DND-41 (cell line): Measurements from ENCODE around the gene USPL1.
"Not testable (repeated sequence)": the region's sequence is repeated elsewhere in the genome, so short reads cannot be mapped to it uniquely, and the experiment has no call there.

Experiments used
- ATAC-seq: fragments of 200-7000 bp; cut with Tn5 transposase; 3 replicates; pipeline ENCODE4 v1.9.1; 2021; ENCODE audit warnings: low read depth; ENCODE audit not compliant: insufficient read depth
- DNase-seq: peaks from one replicate; pipeline ENCODE4 v3.0.0-alpha.2; 2020
- H2AFZ ChIP-seq: 2 replicates; pipeline ENCODE4 v1.6.0; 2012; ENCODE audit warnings: low read depth, low read length
- H3K27ac ChIP-seq: 2 replicates; pipeline ENCODE4 v1.5.1; 2012; ENCODE audit warnings: low read length, inconsistent platforms
- H3K27me3 ChIP-seq: fragments of 200-600 bp; sonication (generic); 2 replicates; pipeline ENCODE4 v1.6.0; 2012; ENCODE audit warnings: low read length, mild to moderate bottlenecking, inconsistent platforms; ENCODE audit not compliant: insufficient read depth, poor library complexity
- H3K36me3 ChIP-seq: 2 replicates; pipeline ENCODE4 v1.5.1; 2012; ENCODE audit warnings: low read length, inconsistent platforms; ENCODE audit not compliant: insufficient read depth
- H3K4me1 ChIP-seq: 2 replicates; pipeline ENCODE4 v1.5.1; 2012; ENCODE audit warnings: mild to moderate bottlenecking, low read length; ENCODE audit not compliant: insufficient read depth
- H3K4me2 ChIP-seq: 2 replicates; pipeline ENCODE4 v1.6.0; 2012; ENCODE audit warnings: mild to moderate bottlenecking, moderate library complexity, low read length, inconsistent platforms; ENCODE audit not compliant: insufficient read depth
- H3K4me3 ChIP-seq, 2 experiments: fragments of 200-600 bp in 1 of 2; shearing (Covaris generic) in 1 of 2; 2 replicates each; pipeline ENCODE4 v1.5.1; 2012 to 2016; ENCODE audit warnings: inconsistent platforms in 2 of 2, low read length in 2 of 2, mild to moderate bottlenecking in 2 of 2, low read depth in 1 of 2, moderate library complexity in 1 of 2
- H3K79me2 ChIP-seq: 2 replicates; pipeline ENCODE4 v1.6.0; 2012; ENCODE audit warnings: low read length, inconsistent platforms; ENCODE audit not compliant: insufficient read depth
- H3K9ac ChIP-seq: 2 replicates; pipeline ENCODE4 v1.6.0; 2012; ENCODE audit warnings: low read depth, mild to moderate bottlenecking, inconsistent platforms, low read length, moderate library complexity
- H3K9me3 ChIP-seq: 2 replicates; pipeline ENCODE4 v1.5.1; 2012; ENCODE audit warnings: low read length, moderate library complexity, mild to moderate bottlenecking, inconsistent platforms; ENCODE audit not compliant: insufficient read depth, severe bottlenecking
- H4K20me1 ChIP-seq: 2 replicates; pipeline ENCODE4 v1.6.0; 2012; ENCODE audit warnings: low read length; ENCODE audit not compliant: insufficient read depth
- CTCF ChIP-seq: IDR thresholded peaks from 2 replicates; pipeline ENCODE4 v1.5.1; 2012; ENCODE audit warnings: borderline replicate concordance, low read length, moderate library complexity, mild to moderate bottlenecking; ENCODE audit not compliant: poor library complexity, severe bottlenecking; ENCODE audit errors: extremely low read depth
- EZH2 ChIP-seq: IDR thresholded peaks from 3 replicates; pipeline ENCODE4 v1.6.1; 2012; ENCODE audit warnings: borderline replicate concordance, low read depth, mild to moderate bottlenecking, moderate library complexity, low read length, inconsistent platforms; ENCODE audit not compliant: severe bottlenecking

USPL1 gene

DNA sequence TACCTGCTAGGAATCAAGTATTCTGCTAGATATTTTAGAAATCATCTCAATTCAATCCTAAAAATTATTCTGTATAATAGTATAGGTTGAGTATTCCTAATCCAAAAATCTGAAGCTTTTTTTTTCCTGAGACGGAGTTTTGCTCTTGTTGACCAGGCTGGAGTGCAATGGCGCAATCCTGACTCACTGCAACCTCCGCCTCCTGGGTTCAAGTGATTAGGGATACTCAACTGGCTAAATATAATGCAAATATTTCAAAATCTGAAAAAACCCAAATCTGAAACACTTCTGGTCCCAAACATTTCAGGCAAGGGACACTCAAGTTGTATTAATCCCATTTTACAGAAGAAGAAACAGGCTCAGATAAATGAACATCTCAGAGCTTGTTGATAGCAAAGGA lies 17.2 kb upstream of the USPL1 start:
- Histone ChIP-seq H3K79me2 (no peaks in the 10 kb centered on the region), H3K27me3 (no peaks in the 10 kb centered on the region), H3K9me3 (no peaks in the 10 kb centered on the region), H4K20me1 (no peaks in the 10 kb centered on the region), H3K9ac (no peak overlapping the region), H3K4me2 (no peak overlapping the region), H3K4me1 (no peaks in the 10 kb centered on the region), H3K4me3 (no peak overlapping the region), H3K36me3 (no peaks in the 10 kb centered on the region), H2AFZ (no peak overlapping the region), H3K27ac (no peak overlapping the region)
- TF ChIP-seq CTCF (no peak), EZH2 (no peak)
- ATAC-seq (no peak), DNase-seq (no peak)

- no peak for TF ChIP-seq EZH2
- TF ChIP-seq CTCF, result no peak
- no peak overlapping the region for H3K4me2 ChIP-seq
- H3K27ac ChIP-seq, result no peak overlapping the region
Observed at GRCh38 chr13:30601836-30602235, 15.9 kb upstream of the USPL1 start.

DNA sequence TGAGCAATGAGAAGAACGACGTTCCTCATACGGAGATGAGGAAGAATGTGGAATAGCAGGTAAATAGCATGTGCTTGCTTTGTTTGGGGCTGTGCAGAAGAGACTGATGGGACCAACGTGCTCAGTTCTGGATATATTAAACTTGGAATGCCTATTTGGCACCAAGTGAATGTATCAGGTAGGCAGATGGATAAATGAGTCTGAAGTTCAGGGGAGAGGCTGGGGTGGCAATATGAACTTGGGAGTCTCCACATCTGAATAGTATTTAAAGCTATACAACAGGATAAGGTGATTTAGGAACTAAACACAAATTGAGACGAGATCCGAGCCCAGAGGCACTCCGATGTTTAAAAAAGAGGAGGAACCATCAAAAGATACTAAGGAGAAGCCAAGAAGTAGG lies 12.7 kb upstream of the USPL1 start:
- TF ChIP-seq EZH2, result no peak
- no peak for TF ChIP-seq CTCF
- Histone ChIP-seq H3K27ac (no peak overlapping the region), H3K27me3 (no peaks in the 10 kb centered on the region), H3K4me3 (no peak overlapping the region), H3K4me1 (peaks cover 22% of the 10 kb centered on the region), H3K9ac (no peak overlapping the region), H3K9me3 (no peaks in the 10 kb centered on the region), H3K36me3 (no peaks in the 10 kb centered on the region), H2AFZ (no peak overlapping the region), H3K4me2 (no peak overlapping the region), H4K20me1 (no peaks in the 10 kb centered on the region), H3K79me2 (peaks cover 5% of the 10 kb centered on the region; the same call in 1 of the 2 replicates)
- no peak for DNase-seq
- ATAC-seq, result no peak

More at GRCh38 chr13:30601836-30602235, 15.9 kb upstream of the USPL1 start:
- no peak overlapping the region for H3K4me3 ChIP-seq
- ATAC-seq (no peak), DNase-seq (no peak)
- no peak overlapping the region for H3K9ac ChIP-seq
- no peaks in the 10 kb centered on the region for H3K79me2 ChIP-seq
- no peaks in the 10 kb centered on the region for H3K27me3 ChIP-seq
- no peaks in the 10 kb centered on the region for H4K20me1 ChIP-seq
- no peak overlapping the region for H2AFZ ChIP-seq
- no peaks in the 10 kb centered on the region for H3K9me3 ChIP-seq
- no peaks in the 10 kb centered on the region for H3K36me3 ChIP-seq
- no peaks in the 10 kb centered on the region for H3K4me1 ChIP-seq

GRCh38 chr13:30607186-30607585 lies 10.5 kb upstream of the USPL1 start:
- not testable (repeated sequence) for H3K36me3 ChIP-seq, H3K9me3 ChIP-seq, ATAC-seq, H2AFZ ChIP-seq, H3K4me3 ChIP-seq, H4K20me1 ChIP-seq, H3K4me2 ChIP-seq, H3K27me3 ChIP-seq, H3K9ac ChIP-seq, DNase-seq, H3K27ac ChIP-seq
- peaks cover 22% of the 10 kb centered on the region for H3K4me1 ChIP-seq
- H3K79me2 ChIP-seq, result peaks cover 13% of the 10 kb centered on the region; the same call in 1 of the 2 replicates
